GM18519 (cell line): Measurements from ENCODE around the gene CTSF.
"Not testable (repeated sequence)": the region's sequence is repeated elsewhere in the genome, so short reads cannot be mapped to it uniquely, and the experiment has no call there.

Experiments
- ATAC-seq: cut with Tn5 transposase; IDR thresholded peaks from one replicate; pipeline ENCODE4 v1.9.1; 2021; ENCODE audit warnings: mild to moderate bottlenecking, moderate library complexity; ENCODE audit not compliant: unreplicated experiment, low FRiP score

Gene CTSF

GRCh38 chr11:66568124-66568916 is at the start of gene CTSF:
Gene CTSF, minus strand, starts transcription at chr11:66568606. Its CDS starts 120 bp downstream, at chr11:66568486.
- ATAC-seq: no peak

- ATAC-seq: no peak
Observed at GRCh38 chr11:66617155-66617834, 48.9 kb upstream of the CTSF start.

DNA sequence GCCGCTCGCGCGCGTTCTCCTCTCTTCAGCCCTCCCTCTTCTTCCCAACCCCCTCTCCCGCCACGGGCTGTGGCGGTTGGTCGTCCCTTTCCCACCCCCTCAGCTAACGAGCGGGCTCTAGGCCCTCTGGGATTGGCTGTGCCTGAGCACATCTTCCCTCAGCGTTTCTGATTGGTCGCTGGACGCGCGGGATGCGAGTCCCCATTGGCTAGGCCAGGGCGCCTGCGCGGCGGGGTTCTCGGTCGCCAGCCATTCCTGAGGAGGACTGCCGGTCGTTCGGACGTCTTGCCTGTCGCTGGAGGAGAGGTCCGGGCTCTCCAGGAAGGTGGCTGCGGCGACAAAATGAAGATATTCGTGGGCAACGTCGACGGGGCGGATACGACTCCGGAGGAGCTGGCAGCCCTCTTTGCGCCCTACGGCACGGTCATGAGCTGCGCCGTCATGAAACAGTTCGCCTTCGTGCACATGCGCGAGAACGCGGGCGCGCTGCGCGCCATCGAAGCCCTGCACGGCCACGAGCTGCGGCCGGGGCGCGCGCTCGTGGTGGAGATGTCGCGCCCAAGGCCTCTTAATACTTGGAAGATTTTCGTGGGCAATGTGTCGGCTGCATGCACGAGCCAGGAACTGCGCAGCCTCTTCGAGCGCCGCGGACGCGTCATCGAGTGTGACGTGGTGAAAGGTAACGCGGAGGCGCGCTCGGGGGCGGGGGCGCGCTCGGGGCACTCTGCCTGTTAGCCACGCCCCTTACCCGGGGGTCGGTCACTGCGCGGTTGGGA is 48.2 kb upstream of the CTSF start, which contains the start of gene RBM14:
RBM14 (plus strand) TSS at position 252 of the 776 bp plus-strand sequence; CDS start at position 343, 91 bp downstream.
- ATAC-seq: peak; percentile 85

DNA sequence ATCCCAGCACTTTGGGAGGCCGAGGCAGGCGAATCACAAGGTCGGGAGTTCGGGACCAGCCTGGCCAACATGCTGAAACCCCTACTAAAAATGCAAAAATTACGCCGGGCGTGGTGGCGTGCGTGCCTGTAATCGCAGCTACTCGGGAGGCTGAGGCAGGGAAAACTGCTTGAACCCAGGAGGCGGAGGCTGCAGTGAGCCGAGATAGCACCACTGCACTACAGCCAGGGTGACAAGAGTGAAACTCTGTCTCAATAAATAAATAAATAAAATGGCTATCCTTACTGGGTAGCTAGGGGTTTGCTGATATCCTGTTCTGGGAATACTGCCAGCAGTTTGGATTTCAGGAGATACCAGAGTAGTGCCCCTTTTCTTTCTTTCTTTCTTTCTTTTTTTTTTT is 45.7 kb upstream of the CTSF start:
- ATAC-seq: no peak

DNA sequence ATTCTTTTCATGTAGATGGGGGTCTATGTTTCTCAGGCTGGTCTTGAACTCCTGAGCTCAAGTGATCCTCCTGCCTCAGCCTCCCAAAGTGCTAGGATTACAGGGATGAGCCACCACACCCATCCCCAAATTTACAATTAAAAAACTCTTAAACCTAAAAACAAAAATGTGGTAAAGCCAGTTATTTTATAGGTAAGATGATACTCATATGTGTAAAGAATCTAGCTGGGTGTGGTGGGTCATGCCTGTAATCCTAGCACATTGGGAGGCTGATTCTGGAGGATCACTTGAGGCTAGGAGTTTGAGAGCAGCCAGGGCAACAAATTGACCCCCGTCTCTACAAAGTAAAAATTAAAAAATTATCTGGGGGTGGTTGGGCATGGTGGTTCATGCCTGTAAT is 44.1 kb upstream of the CTSF start:
- no peak for ATAC-seq

GRCh38 chr11:66609721-66610617 is 41.6 kb upstream of the CTSF start:
- ATAC-seq: no peak

DNA sequence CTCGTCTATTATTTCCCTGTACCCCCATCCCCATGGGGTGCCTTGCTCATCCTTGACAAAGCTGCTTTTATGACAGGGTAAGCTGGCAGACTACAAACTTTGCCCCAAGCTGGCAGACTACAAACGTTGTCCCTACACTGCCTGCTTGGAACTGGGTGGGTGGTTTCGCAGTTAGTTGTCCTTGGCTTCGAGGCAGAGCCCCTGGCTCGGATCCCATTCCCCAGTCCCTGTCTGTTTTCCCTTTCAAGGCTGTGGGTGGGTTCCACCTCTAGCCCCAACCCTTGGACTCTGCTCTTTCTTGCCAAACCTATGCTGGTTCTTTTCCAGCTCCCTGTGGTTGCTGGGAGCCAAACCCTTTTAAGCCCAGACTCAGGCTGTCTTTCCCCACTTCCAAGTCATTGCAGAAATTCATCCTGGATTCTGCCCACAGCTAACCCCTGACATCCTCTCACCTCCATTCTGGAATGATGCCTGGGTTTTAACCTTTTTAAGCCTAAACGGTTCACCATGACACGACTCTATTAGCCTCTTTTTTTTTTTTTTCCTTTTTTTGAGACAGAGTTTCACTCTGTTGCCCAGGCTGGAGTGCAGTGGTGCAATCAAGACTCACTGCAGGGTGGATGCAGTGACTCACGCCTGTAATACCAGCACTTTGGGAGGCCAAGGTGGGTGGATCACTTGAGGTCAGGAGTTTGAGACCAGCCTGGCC is 38.9 kb upstream of the CTSF start:
- no peak for ATAC-seq

GRCh38 chr11:66606608-66607007 is 38.2 kb upstream of the CTSF start:
- ATAC-seq: not testable (repeated sequence)

DNA sequence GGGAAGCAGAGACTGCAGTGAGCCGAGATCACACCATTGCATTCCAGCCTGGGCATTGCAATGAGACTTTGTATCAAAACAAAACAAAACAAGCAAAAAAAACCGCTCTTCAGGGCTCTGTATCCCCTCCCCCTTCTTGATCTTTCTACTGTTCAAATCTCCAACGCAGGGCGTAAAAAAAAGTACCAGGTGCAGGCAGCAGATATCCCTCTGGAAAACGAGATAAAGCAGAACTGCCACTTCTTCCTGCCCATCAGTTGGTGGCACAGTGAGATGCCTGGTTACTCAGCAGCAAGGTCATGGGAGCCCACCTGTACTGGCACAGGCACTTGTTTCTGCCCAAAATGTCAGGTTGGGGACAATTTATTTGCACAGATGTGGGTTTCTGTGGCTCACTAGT is 35.7 kb upstream of the CTSF start:
- no peak for ATAC-seq

DNA sequence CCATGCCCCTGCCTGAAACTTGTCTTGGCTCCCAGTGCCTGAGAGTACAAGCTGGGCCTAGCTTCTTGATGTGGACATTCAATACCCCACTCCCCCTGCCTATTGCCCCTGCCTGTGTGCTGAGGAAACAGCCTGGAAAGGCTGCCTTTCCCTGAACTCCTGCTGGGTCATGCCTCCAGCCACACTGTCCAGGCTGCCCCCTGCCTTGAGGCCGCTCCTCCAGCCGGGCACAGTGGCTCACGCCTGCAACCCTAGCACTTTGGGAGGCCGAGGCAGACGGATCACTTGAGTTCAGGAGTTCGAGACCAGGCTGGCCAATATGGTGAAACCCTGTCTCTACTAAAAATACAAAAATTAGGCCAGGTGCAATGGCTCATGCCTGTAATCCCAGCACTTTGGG is 34.7 kb upstream of the CTSF start:
- ATAC-seq: no peak

- ATAC-seq: no peak
Observed at GRCh38 chr11:66600631-66601233, 32.3 kb upstream of the CTSF start.

- no peak for ATAC-seq
Observed at GRCh38 chr11:66600219-66600618, 31.8 kb upstream of the CTSF start.

GRCh38 chr11:66598993-66599392 is 30.6 kb upstream of the CTSF start:
- no peak for ATAC-seq

GRCh38 chr11:66595245-66595904 is 27.0 kb upstream of the CTSF start:
- no peak for ATAC-seq

GRCh38 chr11:66593650-66594049 is 25.2 kb upstream of the CTSF start:
- ATAC-seq: no peak

- ATAC-seq: peak; percentile 11
Observed at GRCh38 chr11:66593303-66593635, 24.9 kb upstream of the CTSF start.

DNA sequence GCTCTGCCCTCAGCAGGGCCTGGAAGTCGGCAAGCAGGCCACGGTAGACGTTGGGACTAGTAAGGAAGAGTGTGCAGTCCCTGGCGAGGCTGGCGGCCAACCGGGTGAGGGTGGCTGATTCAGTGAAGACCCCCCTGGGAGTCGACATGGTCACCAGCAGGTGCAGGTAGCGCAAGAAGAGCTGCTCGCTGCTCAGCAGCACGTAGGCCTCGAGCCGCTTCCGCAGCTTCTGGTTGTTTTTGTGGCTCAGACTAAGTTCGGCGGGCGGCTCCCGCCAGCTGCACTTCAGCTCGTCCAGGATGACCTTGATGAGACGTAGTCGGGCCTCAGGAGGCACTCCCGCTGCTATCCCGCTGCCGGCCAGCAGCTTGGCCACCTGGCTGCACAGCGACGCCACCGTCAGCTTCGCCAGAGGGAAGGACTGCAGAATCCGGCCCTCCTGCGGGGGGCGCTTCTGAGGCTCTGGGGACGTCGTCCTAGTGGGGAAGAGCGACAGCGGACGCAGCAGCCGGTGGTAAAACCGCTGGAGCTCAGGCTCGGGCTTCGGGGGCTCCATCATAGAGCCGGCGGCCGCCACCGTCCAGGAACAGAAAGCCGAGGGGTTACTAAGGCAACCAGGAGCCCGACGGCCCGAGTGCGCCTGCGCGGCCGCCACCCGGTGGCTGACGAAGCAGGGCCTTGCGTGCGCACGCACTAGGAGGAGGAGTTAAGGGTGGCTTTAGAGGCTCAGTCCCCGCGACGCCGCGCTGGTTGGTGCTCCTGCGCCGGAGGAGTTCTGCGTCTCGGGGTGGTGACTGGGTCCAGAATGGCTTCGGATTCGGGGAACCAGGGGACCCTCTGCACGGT is 24.3 kb upstream of the CTSF start, which contains the start of the genes CCDC87 and CCS:
CCDC87 (minus strand) TSS at position 607 of the 846 bp plus-strand sequence; CDS start at position 559, 48 bp downstream.
CCS (plus strand) TSS at position 729 of the 846 bp plus-strand sequence; CDS start at position 806, 77 bp downstream.
- peak; percentile 84 for ATAC-seq
